Activated naive CD8-positive, alpha-beta T cell treated with anti-CD3 and anti-CD28 coated beads for 36 hours (primary cell): ENCODE data around the gene PCDHGB1. TPM values are rescaled to one million over a fixed set of nuclear protein-coding genes. Genes with fewer than 3 reads are reported as not detected.
A peak's percentile ranks its signal among the peaks of the same experiment; 100 is the strongest.
"Not testable (repeated sequence)": the region's sequence is repeated elsewhere in the genome, so short reads cannot be mapped to it uniquely, and the experiment has no call there.

Experiments
- DNase-seq: peaks from one replicate; pipeline ENCODE4 v3.0.0; 2021
- H3K27ac Mint-ChIP-seq: one replicate; pipeline ENCODE4 v1.8.0; 2022; ENCODE audit warnings: mild to moderate bottlenecking, moderate library complexity, mixed read lengths
- H3K27me3 Mint-ChIP-seq: one replicate; pipeline ENCODE4 v1.8.0; 2022; ENCODE audit warnings: mild to moderate bottlenecking, mixed read lengths
- H3K36me3 Mint-ChIP-seq: one replicate; pipeline ENCODE4 v1.8.0; 2021; ENCODE audit warnings: mild to moderate bottlenecking, mixed read lengths
- H3K4me1 Mint-ChIP-seq: one replicate; pipeline ENCODE4 v1.8.0; 2021; ENCODE audit warnings: mixed read lengths
- H3K4me3 Mint-ChIP-seq: one replicate; pipeline ENCODE4 v1.8.0; 2022; ENCODE audit warnings: mild to moderate bottlenecking, moderate library complexity, mixed read lengths
- H3K9me3 Mint-ChIP-seq: one replicate; pipeline ENCODE4 v1.8.0; 2022; ENCODE audit warnings: mixed read lengths
- total RNA-seq, 2 experiments: library from RNA; stranded (reverse); gene quantifications; one replicate each; pipeline ENCODE4 v1.2.3, GENCODE V29; 2021

PCDHGB1 gene
- total RNA-seq, 2 experiments from 2014 or later: not detected

DNA sequence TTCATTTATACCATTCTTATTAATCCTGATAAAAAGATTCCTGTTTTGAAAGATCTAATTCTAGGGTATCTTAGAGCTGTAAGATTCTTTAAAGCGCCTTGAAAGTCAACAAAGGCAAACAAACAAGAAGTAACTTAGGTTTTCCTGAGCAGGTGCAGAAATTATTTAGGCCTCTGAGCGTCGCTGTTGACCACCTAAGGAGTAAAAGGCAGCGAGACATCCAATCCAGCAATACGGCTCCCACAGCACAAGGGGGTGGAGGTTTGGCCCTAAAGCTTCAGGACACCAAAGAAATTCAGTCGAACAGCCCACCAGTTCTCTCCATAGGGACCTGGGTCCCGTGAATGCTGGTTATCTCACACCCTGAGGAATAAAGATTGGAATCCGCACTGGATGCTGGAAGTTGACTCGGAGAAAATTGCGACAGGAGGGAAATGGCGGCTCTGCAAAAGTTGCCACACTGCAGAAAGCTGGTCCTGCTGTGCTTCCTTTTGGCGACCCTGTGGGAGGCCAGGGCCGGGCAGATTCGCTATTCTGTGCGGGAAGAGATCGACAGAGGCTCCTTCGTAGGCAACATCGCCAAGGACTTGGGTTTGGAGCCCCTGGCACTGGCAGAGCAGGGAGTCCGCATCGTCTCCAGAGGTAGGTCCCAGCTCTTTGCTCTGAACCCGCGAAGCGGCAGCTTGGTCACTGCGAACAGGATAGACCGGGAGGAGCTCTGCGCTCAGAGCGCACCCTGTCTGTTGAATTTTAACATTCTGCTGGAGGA, 11.2 kb upstream of the PCDHGB1 start, which contains the start of gene PCDHGA2:
Gene PCDHGA2, plus strand, starts transcription at position 223 of the 769 bp plus-strand sequence.
- peaks cover 47% of the 10 kb centered on the region for H3K9me3 Mint-ChIP-seq
- H3K36me3 Mint-ChIP-seq: peaks cover 15% of the 10 kb centered on the region
- H3K27ac Mint-ChIP-seq: no peak within 1 kb of the TSS
- peaks cover 94% of the 10 kb centered on the region for H3K27me3 Mint-ChIP-seq
- H3K4me1 Mint-ChIP-seq: peaks cover 2% of the 10 kb centered on the region
- DNase-seq: no peak
- peak within 1 kb of the TSS; percentile 26 for H3K4me3 Mint-ChIP-seq

DNA sequence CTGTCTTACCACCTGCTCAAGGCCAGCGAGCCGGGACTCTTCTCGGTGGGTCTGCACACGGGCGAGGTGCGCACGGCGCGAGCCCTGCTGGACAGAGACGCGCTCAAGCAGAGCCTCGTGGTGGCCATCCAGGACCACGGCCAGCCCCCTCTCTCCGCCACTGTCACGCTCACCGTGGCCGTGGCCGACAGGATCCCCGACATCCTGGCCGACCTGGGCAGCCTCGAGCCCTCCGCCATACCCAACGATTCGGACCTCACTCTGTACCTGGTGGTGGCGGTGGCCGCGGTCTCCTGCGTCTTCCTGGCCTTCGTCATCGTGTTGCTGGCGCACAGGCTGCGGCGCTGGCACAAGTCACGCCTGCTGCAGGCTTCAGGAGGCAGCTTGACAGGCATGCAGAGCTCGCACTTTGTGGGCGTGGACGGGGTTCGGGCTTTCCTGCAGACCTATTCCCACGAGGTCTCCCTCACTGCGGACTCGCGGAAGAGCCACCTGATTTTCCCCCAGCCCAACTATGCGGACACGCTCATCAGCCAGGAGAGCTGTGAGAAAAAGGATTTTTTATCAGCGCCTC, 9.0 kb upstream of the PCDHGB1 start:
- not testable (repeated sequence) for DNase-seq, H3K4me1 Mint-ChIP-seq, H3K4me3 Mint-ChIP-seq, H3K27ac Mint-ChIP-seq
- Mint-ChIP-seq H3K27me3 (peaks cover 91% of the 10 kb centered on the region), H3K36me3 (peaks cover 18% of the 10 kb centered on the region), H3K9me3 (peaks cover 45% of the 10 kb centered on the region)

DNA sequence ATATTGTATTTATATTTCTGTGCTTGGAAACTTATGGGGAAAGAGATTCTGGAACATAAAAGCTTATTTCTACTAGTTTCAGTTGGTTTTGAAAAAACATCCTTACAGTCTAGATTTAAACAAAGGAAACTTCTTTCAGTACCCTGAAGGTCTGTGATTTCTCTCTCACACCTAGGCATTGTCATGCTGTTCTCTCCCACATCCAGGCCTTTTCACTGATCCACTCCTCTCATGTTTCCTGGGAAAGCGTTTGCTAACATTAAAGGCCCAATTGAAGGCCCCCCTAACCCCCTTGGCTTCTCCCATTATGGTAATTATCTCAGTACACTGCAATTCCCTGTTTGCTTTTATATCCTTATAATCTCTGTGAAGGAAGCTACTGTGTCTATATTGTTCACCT, 7.1 kb upstream of the PCDHGB1 start:
- no peak for DNase-seq
- Mint-ChIP-seq H3K9me3 (peaks cover 34% of the 10 kb centered on the region), H3K27ac (no peak overlapping the region), H3K36me3 (peaks cover 17% of the 10 kb centered on the region), H3K4me3 (no peak overlapping the region), H3K4me1 (peaks cover 2% of the 10 kb centered on the region), H3K27me3 (peaks cover 90% of the 10 kb centered on the region)

DNA sequence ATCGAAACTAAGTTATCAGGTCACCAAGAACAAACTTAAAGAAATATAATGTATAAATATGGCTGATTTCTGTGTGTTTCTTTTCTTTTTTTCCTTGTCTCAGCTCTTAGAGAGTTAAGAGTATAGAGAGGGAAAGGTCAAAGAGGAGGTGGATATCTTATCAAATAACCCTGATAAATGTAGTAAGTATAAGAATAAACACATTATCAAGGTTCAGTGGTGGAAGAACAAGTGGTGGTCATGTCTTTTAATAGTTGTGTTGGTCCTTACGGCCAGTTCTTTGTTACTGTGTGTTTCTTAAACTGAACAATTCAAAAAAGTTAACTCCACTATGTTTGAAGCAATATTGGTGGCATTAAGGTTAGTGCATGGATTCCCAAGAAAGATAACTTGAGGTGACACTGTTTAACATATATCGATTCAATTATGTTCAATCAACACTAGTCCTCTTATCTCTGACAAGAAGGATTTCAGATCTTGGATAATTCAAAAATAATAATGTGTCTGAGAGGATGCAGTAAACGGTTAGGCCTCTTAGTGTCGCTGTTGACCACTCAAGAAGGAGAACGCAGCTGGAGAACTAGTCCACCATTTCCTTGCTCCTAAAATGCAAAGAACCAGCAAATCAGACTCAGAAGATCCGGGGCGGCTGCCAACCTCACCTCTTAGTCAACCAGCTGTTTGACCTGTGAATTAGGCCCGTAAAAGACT, 6.5 kb upstream of the PCDHGB1 start, which contains the start of gene PCDHGA3:
Gene PCDHGA3, plus strand, starts transcription at position 588 of the 711 bp plus-strand sequence. CDS start 205 bp downstream, outside the sequence.
- H3K4me1 Mint-ChIP-seq: peaks cover 2% of the 10 kb centered on the region
- peaks cover 28% of the 10 kb centered on the region for H3K9me3 Mint-ChIP-seq
- peaks cover 17% of the 10 kb centered on the region for H3K36me3 Mint-ChIP-seq
- peaks cover 87% of the 10 kb centered on the region for H3K27me3 Mint-ChIP-seq
- DNase-seq: no peak
- peak within 1 kb of the TSS; percentile 29 for H3K4me3 Mint-ChIP-seq
- no peak within 1 kb of the TSS for H3K27ac Mint-ChIP-seq

DNA sequence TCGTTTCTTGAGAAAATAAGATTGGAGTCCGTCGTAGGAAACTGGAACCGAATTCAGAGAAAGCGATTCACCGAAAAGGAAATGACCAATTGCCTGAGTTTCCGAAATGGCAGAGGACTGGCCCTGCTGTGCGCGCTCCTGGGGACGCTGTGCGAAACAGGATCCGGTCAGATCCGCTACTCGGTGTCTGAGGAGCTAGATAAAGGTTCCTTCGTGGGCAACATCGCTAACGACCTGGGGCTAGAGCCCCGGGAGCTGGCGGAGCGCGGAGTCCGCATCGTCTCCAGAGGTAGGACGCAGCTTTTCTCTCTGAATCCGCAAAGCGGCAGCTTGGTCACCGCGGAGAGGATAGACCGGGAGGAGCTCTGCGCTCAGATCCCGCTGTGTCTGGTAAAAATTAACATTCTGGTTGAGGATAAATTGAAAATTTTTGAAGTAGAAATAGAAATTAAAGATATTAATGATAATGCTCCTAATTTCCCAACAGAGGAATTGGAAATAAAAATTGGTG, 5.9 kb upstream of the PCDHGB1 start:
- DNase-seq: no peak
- Mint-ChIP-seq H3K27me3 (peaks cover 87% of the 10 kb centered on the region), H3K9me3 (peaks cover 24% of the 10 kb centered on the region), H3K4me1 (peaks cover 2% of the 10 kb centered on the region), H3K4me3 (peak overlapping the region; percentile 29), H3K27ac (no peak overlapping the region), H3K36me3 (peaks cover 17% of the 10 kb centered on the region)

DNA sequence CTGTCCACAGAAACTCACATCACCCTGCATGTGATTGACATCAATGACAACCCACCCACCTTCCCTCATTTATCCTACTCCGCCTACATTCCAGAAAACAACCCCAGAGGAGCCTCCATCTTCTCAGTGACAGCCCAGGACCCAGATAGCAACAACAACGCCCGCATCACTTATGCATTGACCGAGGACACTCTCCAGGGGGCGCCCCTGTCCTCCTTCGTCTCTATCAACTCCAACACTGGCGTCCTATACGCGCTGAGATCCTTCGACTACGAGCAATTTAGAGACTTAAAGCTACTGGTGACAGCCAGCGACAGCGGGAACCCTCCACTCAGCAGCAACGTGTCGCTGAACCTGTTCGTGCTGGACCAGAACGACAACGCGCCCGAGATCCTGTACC, 4.6 kb upstream of the PCDHGB1 start:
- DNase-seq: no peak
- Mint-ChIP-seq H3K4me3 (no peak overlapping the region), H3K9me3 (peaks cover 22% of the 10 kb centered on the region), H3K27ac (no peak overlapping the region), H3K27me3 (peaks cover 85% of the 10 kb centered on the region), H3K36me3 (peaks cover 18% of the 10 kb centered on the region), H3K4me1 (peaks cover 2% of the 10 kb centered on the region)

DNA sequence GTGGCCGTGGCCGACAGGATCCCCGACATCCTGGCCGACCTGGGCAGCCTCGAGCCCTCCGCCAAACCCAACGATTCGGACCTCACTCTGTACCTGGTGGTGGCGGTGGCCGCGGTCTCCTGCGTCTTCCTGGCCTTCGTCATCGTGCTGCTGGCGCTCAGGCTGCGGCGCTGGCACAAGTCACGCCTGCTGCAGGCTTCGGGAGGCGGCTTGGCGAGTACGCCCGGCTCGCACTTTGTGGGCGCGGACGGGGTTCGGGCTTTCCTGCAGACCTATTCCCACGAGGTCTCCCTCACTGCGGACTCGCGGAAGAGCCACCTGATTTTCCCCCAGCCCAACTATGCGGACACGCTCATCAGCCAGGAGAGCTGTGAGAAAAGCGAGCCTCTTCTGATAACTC, 3.9 kb upstream of the PCDHGB1 start:
- not testable (repeated sequence) for H3K4me1 Mint-ChIP-seq, H3K27ac Mint-ChIP-seq, H3K4me3 Mint-ChIP-seq, DNase-seq
- Mint-ChIP-seq H3K27me3 (peaks cover 88% of the 10 kb centered on the region), H3K9me3 (peaks cover 21% of the 10 kb centered on the region), H3K36me3 (peaks cover 17% of the 10 kb centered on the region)

DNA sequence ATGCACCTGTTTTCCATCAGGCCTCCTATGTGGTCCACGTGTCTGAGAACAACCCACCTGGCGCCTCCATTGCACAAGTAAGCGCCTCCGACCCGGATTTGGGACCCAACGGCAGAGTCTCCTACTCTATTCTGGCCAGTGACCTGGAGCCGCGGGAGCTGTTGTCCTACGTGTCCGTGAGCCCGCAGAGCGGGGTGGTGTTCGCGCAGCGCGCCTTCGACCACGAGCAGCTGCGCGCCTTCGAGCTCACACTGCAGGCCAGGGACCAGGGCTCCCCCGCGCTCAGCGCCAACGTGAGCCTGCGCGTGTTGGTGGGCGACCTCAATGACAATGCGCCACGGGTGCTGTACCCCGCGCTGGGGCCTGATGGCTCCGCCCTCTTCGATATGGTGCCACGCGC, 1.7 kb downstream of the PCDHGB1 start:
- Mint-ChIP-seq H3K27me3 (peaks cover 88% of the 10 kb centered on the region), H3K27ac (no peak overlapping the region), H3K36me3 (peaks cover 17% of the 10 kb centered on the region), H3K4me3 (no peak overlapping the region), H3K4me1 (no peaks in the 10 kb centered on the region), H3K9me3 (peaks cover 25% of the 10 kb centered on the region)
- no peak for DNase-seq

DNA sequence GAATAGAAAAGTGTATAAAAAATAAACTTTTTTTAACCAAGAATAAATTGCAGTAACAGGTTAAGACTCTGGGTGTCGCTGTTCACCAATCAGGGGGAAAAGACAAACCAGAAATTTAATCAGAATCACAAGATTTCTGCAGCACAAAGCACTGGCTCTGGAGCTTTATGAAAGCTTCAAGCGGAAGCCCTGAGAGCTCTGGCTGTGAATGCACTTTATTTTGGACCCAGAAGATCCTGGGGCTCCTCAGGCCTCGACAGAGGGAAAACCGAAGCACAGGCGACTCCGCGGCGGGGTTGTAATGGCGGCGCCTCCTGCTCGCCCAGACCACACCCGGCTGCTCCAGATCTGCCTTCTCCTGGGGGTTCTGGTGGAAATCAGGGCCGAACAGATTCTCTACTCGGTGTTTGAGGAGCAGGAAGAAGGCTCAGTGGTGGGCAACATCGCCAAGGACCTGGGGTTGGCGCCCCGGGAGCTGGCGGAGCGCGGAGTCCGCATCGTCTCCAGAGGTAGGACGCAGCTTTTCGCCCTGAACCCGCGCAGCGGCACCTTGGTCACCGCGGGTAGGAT, 5.1 kb downstream of the PCDHGB1 start, which contains the start of gene PCDHGA4:
Gene PCDHGA4, plus strand, starts transcription at position 122 of the 570 bp plus-strand sequence. Its CDS starts 87 bp downstream, at position 209.
- no peak within 1 kb of the TSS for H3K27ac Mint-ChIP-seq
- peaks cover 2% of the 10 kb centered on the region for H3K4me1 Mint-ChIP-seq
- no peak for DNase-seq
- no peak within 1 kb of the TSS for H3K4me3 Mint-ChIP-seq
- peaks cover 91% of the 10 kb centered on the region for H3K27me3 Mint-ChIP-seq
- peaks cover 20% of the 10 kb centered on the region for H3K36me3 Mint-ChIP-seq
- H3K9me3 Mint-ChIP-seq: peaks cover 33% of the 10 kb centered on the region

DNA sequence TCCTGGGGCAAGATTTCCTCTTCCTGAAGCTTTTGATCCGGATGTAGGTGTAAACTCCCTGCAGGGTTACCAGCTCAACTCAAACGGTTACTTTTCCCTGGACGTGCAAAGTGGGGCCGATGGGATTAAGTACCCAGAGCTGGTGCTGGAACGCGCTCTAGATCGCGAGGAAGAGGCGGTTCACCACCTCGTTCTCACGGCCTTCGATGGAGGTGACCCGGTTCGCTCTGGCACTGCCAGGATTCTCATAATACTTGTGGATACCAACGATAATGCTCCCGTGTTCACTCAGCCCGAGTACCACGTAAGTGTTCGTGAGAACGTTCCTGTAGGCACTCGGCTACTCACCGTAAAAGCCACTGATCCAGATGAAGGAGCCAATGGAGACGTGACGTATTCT, 5.7 kb downstream of the PCDHGB1 start:
- no peak overlapping the region for H3K4me3 Mint-ChIP-seq
- H3K9me3 Mint-ChIP-seq: peaks cover 37% of the 10 kb centered on the region
- no peak overlapping the region for H3K27ac Mint-ChIP-seq
- peaks cover 91% of the 10 kb centered on the region for H3K27me3 Mint-ChIP-seq
- DNase-seq: no peak
- peaks cover 3% of the 10 kb centered on the region for H3K4me1 Mint-ChIP-seq
- H3K36me3 Mint-ChIP-seq: peaks cover 18% of the 10 kb centered on the region

DNA sequence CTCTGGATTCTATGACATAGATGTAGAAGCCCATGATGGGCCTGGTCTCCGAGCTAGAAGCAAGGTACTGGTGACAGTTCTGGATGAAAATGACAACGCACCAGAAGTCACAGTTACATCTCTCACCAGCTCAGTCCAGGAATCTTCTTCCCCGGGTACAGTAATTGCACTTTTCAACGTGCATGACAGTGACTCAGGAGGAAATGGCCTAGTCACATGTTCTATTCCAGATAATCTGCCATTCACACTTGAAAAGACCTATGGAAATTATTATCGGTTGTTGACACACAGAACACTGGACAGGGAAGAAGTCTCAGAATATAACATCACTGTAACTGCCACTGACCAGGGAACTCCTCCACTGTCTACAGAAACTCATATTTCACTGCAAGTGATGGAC, 6.2 kb downstream of the PCDHGB1 start:
- Mint-ChIP-seq H3K9me3 (peaks cover 42% of the 10 kb centered on the region), H3K4me1 (peaks cover 5% of the 10 kb centered on the region), H3K4me3 (no peak overlapping the region), H3K36me3 (peaks cover 23% of the 10 kb centered on the region), H3K27ac (no peak overlapping the region), H3K27me3 (peaks cover 91% of the 10 kb centered on the region)
- no peak for DNase-seq

DNA sequence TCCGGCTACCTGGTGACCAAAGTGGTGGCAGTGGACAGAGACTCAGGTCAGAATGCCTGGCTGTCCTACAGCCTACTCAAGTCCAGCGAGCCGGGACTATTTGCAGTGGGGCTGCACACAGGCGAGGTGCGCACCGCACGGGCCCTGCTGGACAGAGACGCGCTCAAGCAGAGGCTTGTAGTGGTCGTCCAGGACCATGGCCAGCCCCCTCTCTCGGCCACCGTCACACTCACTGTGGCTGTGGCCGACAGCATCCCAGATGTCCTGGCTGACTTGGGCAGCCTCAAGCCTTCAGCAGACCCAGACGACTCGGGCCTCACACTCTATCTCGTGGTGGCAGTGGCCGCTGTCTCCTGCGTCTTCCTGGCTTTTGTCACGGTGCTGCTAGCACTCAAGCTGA, 7.1 kb downstream of the PCDHGB1 start:
- Mint-ChIP-seq H3K4me3 (no peak overlapping the region), H3K4me1 (peaks cover 5% of the 10 kb centered on the region), H3K27ac (no peak overlapping the region), H3K9me3 (peaks cover 44% of the 10 kb centered on the region), H3K36me3 (peaks cover 27% of the 10 kb centered on the region), H3K27me3 (peaks cover 90% of the 10 kb centered on the region)
- no peak for DNase-seq

DNA sequence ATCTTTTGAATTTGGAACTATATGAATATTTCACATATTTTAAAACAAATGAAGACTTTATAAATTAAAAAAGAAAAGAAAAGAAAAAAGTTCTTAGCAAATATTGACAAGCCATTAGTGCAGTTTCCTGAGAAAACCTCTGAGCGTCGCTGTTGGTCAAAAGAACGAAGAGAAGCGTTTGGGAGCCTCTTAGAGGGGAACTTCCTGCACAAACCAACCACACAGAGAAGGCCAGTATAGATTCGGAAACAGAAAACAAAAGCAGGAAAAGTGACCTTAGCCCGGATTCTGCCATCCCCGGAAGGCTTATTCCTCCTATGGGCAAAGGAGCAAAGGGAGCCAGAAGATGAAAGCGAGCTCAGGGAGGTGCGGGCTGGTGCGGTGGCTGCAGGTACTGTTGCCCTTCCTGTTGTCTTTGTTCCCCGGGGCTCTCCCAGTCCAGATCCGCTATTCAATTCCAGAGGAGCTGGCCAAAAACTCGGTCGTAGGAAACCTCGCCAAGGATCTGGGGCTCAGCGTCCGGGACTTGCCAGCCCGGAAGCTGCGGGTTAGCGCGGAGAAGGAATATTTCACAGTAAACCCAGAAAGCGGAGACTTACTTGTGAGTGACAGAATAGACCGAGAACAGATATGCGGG, 10.0 kb downstream of the PCDHGB1 start, which contains the start of gene PCDHGB2:
Gene PCDHGB2, plus strand, starts transcription at position 205 of the 637 bp plus-strand sequence. Its CDS starts 142 bp downstream, at position 347.
- H3K36me3 Mint-ChIP-seq: peaks cover 36% of the 10 kb centered on the region
- peaks cover 93% of the 10 kb centered on the region for H3K27me3 Mint-ChIP-seq
- peak within 1 kb of the TSS; percentile 75 for H3K4me3 Mint-ChIP-seq
- H3K9me3 Mint-ChIP-seq: peaks cover 49% of the 10 kb centered on the region
- peaks cover 5% of the 10 kb centered on the region for H3K4me1 Mint-ChIP-seq
- peak within 1 kb of the TSS; percentile 3 for H3K27ac Mint-ChIP-seq
- no peak for DNase-seq

DNA sequence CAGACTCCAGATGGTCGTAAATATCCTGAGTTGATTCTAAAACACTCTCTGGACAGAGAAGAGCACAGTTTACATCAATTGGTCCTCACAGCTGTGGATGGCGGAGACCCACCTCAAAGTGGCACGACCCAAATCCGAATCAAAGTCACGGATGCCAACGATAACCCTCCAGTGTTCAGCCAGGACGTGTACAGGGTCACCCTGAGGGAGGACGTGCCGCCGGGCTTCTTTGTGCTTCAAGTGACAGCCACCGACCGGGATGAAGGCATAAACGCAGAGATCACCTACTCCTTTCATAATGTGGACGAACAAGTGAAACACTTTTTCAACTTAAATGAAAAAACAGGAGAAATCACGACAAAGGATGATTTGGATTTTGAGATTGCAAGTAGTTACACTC, 10.8 kb downstream of the PCDHGB1 start:
- H3K27me3 Mint-ChIP-seq: peaks cover 93% of the 10 kb centered on the region
- peaks cover 40% of the 10 kb centered on the region for H3K36me3 Mint-ChIP-seq
- H3K4me1 Mint-ChIP-seq: peaks cover 5% of the 10 kb centered on the region
- no peak for DNase-seq
- no peak overlapping the region for H3K4me3 Mint-ChIP-seq
- H3K9me3 Mint-ChIP-seq: peaks cover 53% of the 10 kb centered on the region
- H3K27ac Mint-ChIP-seq: no peak overlapping the region
